ENCODE data around the gene CEP131. TPM values are rescaled to one million over a fixed set of nuclear protein-coding genes. Genes with fewer than 3 reads are reported as not detected.

CEP131 gene
- total RNA-seq, 2 experiments from 2014 or later = 9.4 to 9.8 TPM

Other genes with a start within 250 kb of the CEP131 start
- 10 to 100 TPM; 10.1 to 10.6 TPM for gene CHMP6, start 231.1 kb downstream of the CEP131 start, total RNA-seq
- gene BAIAP2, start 187.8 kb downstream of the CEP131 start, total RNA-seq = 1 to 10 TPM; 3.9 to 4.2 TPM
- not detected for gene PVALEF, start 57.5 kb downstream of the CEP131 start, total RNA-seq
- gene AATK, start 56.7 kb downstream of the CEP131 start, total RNA-seq = under 1 TPM in 1 of 2 experiments, not detected in 1; 0.32 TPM
- gene TEPSIN, start 16.1 kb upstream of the CEP131 start, total RNA-seq = 10 to 100 TPM; 21.7 to 25.9 TPM
- gene NDUFAF8, start 16.4 kb upstream of the CEP131 start, total RNA-seq = 10 to 100 TPM; 75.7 to 77.0 TPM
- gene SLC38A10, start 72.3 kb upstream of the CEP131 start, total RNA-seq = 10 to 100 TPM; 29.1 to 31.9 TPM
- under 1 TPM in 1 of 2 experiments, not detected in 1; 0.02 TPM for gene BAHCC1, start 172.5 kb upstream of the CEP131 start, total RNA-seq

All from activated naive CD4-positive, alpha-beta T cell treated with anti-CD3 and anti-CD28 coated beads for 36 hours (primary cell).